Ascending aorta (tissue), 2 donors: ENCODE measurements around the gene RHCG. TPM values are rescaled to one million over a fixed set of nuclear protein-coding genes. Genes with fewer than 3 reads are reported as not detected.
A peak's percentile ranks its signal among the peaks of the same experiment; 100 is the strongest.

Source experiments
- DNase-seq, 2 donors: peaks; one replicate each; pipeline ENCODE4 v3.0.0-alpha.2; 2019; ENCODE audit warnings: low spot score in 2 of 2
- H3K27ac ChIP-seq, 2 donors: fragments of 200-600 bp; sonication (generic); one replicate each; pipeline ENCODE4 v1.5.1; 2016 to 2017; ENCODE audit warnings: mild to moderate bottlenecking in 1 of 2
- H3K27me3 ChIP-seq: fragments of 200-600 bp; sonication (generic); one replicate; pipeline ENCODE4 v1.5.1; 2017
- H3K36me3 ChIP-seq, 2 donors: fragments of 200-600 bp; sonication (generic); one replicate each; pipeline ENCODE4 v1.5.1; 2016
- H3K4me1 ChIP-seq, 2 donors: fragments of 200-600 bp; sonication (generic); one replicate each; pipeline ENCODE4 v1.5.1; 2016 to 2017; ENCODE audit warnings: mild to moderate bottlenecking in 1 of 2
- H3K4me3 ChIP-seq, 2 donors: fragments of 200-600 bp; sonication (generic); one replicate each; pipeline ENCODE4 v1.5.1; 2016 to 2017; ENCODE audit warnings: mild to moderate bottlenecking in 1 of 2
- H3K9me3 ChIP-seq, 2 donors: fragments of 200-600 bp; sonication (generic); one replicate each; pipeline ENCODE4 v1.5.1; 2016
- intact Hi-C: fragments of 100-400 bp; cut with DNase I; formaldehyde crosslinking; loops from one replicate; pipeline ENCODE4 v1.15.1; 2023
- total RNA-seq: library from RNA; depleted of rRNA; stranded (reverse); fragments of >200 nt; gene quantifications from one replicate; pipeline ENCODE4 v1.1.0, GENCODE V29; 2016
- TF ChIP-seq, protein P1 (sequence below), 3 experiments: fragments of 200-600 bp in 2 of 3; fragments of 450-650 bp in 1 of 3; sonication (generic) in 2 of 3; IDR thresholded peaks; one replicate each; pipeline ENCODE4 v1.5.1; 2016 to 2019; ENCODE audit warnings: antibody characterized with exemption in 3 of 3, mild to moderate bottlenecking in 1 of 3, moderate library complexity in 1 of 3

Gene RHCG
- total RNA-seq, 1 donor from 2014 or later, result 0.43 TPM

DNA sequence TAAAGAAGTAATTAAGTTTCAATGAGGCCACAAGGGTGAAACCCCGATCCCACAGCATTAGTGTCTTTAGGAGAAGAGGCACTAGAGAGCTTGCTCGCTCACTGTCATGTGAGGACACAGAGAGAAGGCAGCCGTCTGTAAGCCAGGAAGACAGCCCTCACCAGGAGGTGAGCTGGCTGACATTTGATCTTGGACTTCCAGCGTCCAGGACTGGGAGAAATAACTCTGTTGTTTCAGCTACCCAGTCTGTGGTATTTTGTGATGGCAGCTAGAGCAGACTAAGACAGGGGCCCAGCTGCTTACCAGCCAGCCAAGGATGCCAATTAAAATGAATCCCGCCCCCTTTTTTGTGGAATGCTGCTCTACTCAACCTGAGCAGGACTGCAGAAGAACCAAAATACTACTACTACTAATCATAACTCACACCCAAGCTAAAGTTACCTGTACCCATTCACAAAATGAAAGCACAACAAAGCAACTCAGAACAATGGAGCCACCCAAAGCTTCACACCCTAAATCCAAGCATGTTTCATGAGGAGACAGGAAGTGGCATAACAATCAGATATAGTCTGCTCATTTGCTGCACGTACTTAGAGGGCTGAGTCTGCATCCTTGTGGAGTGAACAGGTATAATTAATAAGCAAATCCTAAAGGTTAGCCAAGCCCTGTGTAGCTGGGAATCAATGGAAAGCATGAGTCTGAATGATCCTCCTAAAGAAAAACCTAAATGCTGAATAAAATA lies 35.6 kb upstream of the RHCG start:
- Histone ChIP-seq H3K36me3 (no peaks in the 10 kb centered on the region), H3K27ac (no peak overlapping the region), H3K4me1 (no peaks in the 10 kb centered on the region), H3K9me3 (no peaks in the 10 kb centered on the region), H3K27me3 (no peaks in the 10 kb centered on the region), H3K4me3 (no peak overlapping the region)
- DNase-seq, result no peak
- intact Hi-C loops, result no loop called here
- TF ChIP-seq, protein P1, sequence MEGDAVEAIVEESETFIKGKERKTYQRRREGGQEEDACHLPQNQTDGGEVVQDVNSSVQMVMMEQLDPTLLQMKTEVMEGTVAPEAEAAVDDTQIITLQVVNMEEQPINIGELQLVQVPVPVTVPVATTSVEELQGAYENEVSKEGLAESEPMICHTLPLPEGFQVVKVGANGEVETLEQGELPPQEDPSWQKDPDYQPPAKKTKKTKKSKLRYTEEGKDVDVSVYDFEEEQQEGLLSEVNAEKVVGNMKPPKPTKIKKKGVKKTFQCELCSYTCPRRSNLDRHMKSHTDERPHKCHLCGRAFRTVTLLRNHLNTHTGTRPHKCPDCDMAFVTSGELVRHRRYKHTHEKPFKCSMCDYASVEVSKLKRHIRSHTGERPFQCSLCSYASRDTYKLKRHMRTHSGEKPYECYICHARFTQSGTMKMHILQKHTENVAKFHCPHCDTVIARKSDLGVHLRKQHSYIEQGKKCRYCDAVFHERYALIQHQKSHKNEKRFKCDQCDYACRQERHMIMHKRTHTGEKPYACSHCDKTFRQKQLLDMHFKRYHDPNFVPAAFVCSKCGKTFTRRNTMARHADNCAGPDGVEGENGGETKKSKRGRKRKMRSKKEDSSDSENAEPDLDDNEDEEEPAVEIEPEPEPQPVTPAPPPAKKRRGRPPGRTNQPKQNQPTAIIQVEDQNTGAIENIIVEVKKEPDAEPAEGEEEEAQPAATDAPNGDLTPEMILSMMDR (IDR thresholded peaks at IDR 0.05), result no peak

DNA sequence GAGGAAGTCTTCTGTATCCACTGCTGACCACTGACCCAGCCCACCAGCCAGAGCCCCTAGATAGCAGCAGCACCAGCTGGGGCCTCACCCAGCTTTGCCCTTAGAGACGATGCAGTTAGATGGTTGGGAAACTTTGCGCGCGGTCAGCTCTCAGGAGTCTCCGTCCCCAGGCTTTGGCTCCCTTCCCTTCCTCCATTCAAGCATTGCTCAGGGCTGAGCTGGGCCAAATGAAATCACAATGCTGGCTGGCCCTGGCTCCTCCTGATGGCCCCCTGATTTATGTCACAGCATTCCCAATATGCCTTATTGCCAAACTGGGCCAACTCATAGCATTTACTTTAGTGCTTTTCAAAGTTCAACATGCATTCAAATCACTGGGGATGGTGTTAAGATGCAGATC lies 34.6 kb upstream of the RHCG start:
- no peak for DNase-seq
- intact Hi-C loops, result no loop called here

DNA sequence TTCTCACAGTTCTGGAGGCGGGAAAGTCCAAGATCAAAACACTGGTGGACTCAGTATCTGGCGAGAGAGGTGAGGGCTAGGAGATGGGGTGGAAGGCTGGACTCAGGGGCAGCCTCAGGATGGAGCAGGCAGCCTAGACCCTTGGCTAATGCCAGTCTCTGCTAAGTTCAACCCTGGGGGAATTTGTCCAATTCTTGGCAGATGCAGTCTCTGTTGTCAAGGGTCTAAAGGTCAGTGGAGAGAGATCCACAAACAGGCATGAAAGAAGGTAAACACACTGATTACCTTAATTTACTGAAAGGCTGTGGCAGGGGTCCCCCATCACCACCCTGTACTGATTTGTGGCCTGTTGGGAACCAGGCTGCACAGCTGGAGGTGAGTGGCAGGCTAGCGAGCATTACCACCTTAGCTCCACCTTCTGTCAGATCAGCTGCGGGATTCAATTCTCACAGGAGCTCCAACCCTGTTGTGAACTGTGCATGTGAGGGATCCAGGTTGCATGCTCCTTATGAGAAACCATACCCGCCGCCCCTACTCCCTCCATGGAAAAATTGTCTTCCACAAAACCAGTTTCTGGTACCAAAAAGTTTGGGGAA lies 32.5 kb upstream of the RHCG start:
- Histone ChIP-seq H3K4me3 (no peak overlapping the region), H3K27me3 (no peaks in the 10 kb centered on the region), H3K36me3 (no peaks in the 10 kb centered on the region), H3K27ac (no peak overlapping the region), H3K9me3 (no peaks in the 10 kb centered on the region), H3K4me1 (no peaks in the 10 kb centered on the region)
- intact Hi-C loops, result no loop called here
- DNase-seq, result no peak
- TF ChIP-seq, protein P1 (IDR thresholded peaks at IDR 0.05), result no peak

More for the DNA sequence above, 34.6 kb upstream of the RHCG start:
- H3K4me3 ChIP-seq, result no peak overlapping the region
- H3K4me1 ChIP-seq, result no peaks in the 10 kb centered on the region
- H3K27ac ChIP-seq, result no peak overlapping the region
- no peaks in the 10 kb centered on the region for H3K9me3 ChIP-seq
- TF ChIP-seq, protein P1 (IDR thresholded peaks at IDR 0.05), result no peak
- no peaks in the 10 kb centered on the region for H3K36me3 ChIP-seq
- no peaks in the 10 kb centered on the region for H3K27me3 ChIP-seq

DNA sequence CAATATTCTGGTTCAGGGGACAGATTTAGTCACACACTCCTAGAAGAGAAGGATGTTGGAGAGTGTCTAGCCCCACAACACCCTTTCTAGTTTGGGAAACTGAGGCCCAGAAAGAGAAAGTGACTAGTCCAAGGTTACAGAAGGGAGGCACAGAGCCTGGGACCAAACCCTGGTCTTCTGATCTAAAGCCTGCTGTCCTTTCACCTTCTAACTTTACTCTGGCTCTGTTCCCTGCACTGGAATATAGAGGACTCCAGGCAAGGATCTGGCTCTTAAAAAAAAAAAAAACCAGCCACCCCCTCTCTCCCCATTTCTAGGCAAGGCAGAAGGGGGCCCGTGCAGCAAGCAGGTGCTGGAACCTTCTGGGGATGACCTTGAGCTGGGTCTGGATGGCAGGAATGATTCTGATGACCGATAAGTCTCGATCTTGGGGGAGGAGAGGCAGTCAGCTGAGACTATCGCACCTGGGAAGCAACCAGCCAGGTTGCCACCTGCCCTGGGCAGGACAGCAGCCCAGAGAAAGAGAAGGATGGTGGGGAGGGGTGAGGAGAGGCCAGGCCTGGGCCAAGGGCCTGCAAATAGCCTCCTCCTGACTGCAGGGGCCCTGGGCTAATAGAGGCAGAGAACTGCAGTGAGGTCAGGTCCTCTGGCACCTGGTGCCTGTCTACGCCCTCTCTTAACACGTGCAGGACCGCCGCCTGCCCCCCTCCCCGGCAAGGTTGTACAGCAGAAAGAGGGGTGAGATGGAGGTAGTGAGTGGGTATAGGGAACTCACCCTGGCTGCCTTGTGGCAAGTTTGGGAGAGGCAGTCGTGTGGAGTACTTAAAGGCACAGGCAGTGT lies 30.4 kb upstream of the RHCG start:
- peak in 1 of 2 donors; percentile 24 for DNase-seq
- Histone ChIP-seq H3K27ac (no peak overlapping the region), H3K4me3 (no peak overlapping the region), H3K27me3 (no peaks in the 10 kb centered on the region), H3K36me3 (no peaks in the 10 kb centered on the region), H3K4me1 (no peaks in the 10 kb centered on the region), H3K9me3 (no peaks in the 10 kb centered on the region)
- intact Hi-C loops, result no loop called here
- TF ChIP-seq, protein P1 (IDR thresholded peaks at IDR 0.05), result no peak

DNA sequence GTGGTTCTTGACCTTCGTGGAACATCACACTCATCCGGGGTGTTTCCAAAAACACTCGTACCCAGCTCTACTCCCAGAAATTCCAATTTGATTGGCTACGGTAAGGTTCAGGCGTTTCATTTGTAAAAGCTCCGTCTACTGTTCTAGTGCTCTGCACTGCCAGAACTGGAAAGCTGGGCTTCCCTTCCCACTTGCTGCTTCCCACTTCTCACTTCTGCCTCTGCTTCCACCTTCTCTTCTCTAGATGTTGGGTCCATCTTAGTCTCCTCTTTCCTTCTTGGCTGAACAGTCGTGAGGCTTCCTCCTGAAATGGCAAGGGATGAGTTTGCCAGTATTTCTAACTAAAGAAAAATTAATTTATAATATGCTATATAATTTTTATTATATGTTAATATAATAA lies 29.8 kb upstream of the RHCG start:
- Histone ChIP-seq H3K4me3 (no peak overlapping the region), H3K9me3 (no peaks in the 10 kb centered on the region), H3K27me3 (no peaks in the 10 kb centered on the region), H3K4me1 (no peaks in the 10 kb centered on the region), H3K27ac (no peak overlapping the region), H3K36me3 (no peaks in the 10 kb centered on the region)
- no peak for DNase-seq
- intact Hi-C loops, result no loop called here
- TF ChIP-seq, protein P1 (IDR thresholded peaks at IDR 0.05), result no peak
